SK-MEL-5 (cell line): ENCODE measurements around the gene SLIT3. TPM values are rescaled to one million over a fixed set of nuclear protein-coding genes. Genes with fewer than 3 reads are reported as not detected.

Experiments
- DNase-seq: peaks from one replicate; pipeline ENCODE4 v3.0.0-alpha.2; 2016; ENCODE audit warnings: low read depth, low spot score
- in situ Hi-C: cut with HindIII; loops from 2 replicates; pipeline ENCODE4 v1.10.0; 2016; ENCODE audit warnings: low sequenced_read_pairs, high pct_unique_total_duplicates, low pct_unique_long_range_greater_than_20kb
- total RNA-seq: library from RNA; depleted of rRNA; stranded (reverse); fragments of >200 nt; shearing (Covaris generic); gene quantifications from 2 replicates; pipeline ENCODE4 v1.2.3, GENCODE V29; 2014

Gene SLIT3
- total RNA-seq, 1 experiment from 2014 or later: 0.63 TPM

- in situ Hi-C loops: no loop called here
- no peak for DNase-seq
Measured at GRCh38 chr5:169063316-169063953, 237.5 kb downstream of the SLIT3 start.

GRCh38 chr5:169062690-169063089 lies 238.2 kb downstream of the SLIT3 start:
- in situ Hi-C loops: no loop called here
- no peak for DNase-seq

GRCh38 chr5:169054506-169054905 lies 246.4 kb downstream of the SLIT3 start:
- in situ Hi-C loops: no loop called here
- DNase-seq: no peak

- in situ Hi-C loops: no loop called here
- DNase-seq: no peak
Measured at GRCh38 chr5:169052207-169052606, 248.7 kb downstream of the SLIT3 start.

- DNase-seq: no peak
- in situ Hi-C loops: no loop called here
Measured at GRCh38 chr5:169051351-169051750, 249.6 kb downstream of the SLIT3 start.

- in situ Hi-C loops: no loop called here
- no peak for DNase-seq
Measured at GRCh38 chr5:169050636-169051035, 250.3 kb downstream of the SLIT3 start.

- peak; percentile 17 for DNase-seq
Measured at GRCh38 chr5:169050146-169050571, 250.8 kb downstream of the SLIT3 start.

GRCh38 chr5:169049712-169050111 lies 251.2 kb downstream of the SLIT3 start:
- in situ Hi-C loops: no loop called here
- no peak for DNase-seq

More at GRCh38 chr5:169050146-169050571, 250.8 kb downstream of the SLIT3 start:
- in situ Hi-C loops: no loop called here

GRCh38 chr5:169048181-169049125 lies 252.5 kb downstream of the SLIT3 start:
- in situ Hi-C loops: no loop called here
- no peak for DNase-seq

GRCh38 chr5:169044962-169045361 lies 256.0 kb downstream of the SLIT3 start:
- DNase-seq: no peak
- in situ Hi-C loops: no loop called here

- DNase-seq: no peak
- in situ Hi-C loops: no loop called here
Measured at GRCh38 chr5:169041180-169041579, 259.8 kb downstream of the SLIT3 start.

- peak; percentile 35 for DNase-seq
- in situ Hi-C loops: no loop called here
Measured at GRCh38 chr5:169039592-169039991, 261.3 kb downstream of the SLIT3 start.

- no peak for DNase-seq
- in situ Hi-C loops: no loop called here
Measured at GRCh38 chr5:169037466-169037865, 263.5 kb downstream of the SLIT3 start.

GRCh38 chr5:169036079-169036805 lies 264.7 kb downstream of the SLIT3 start:
- no peak for DNase-seq
- in situ Hi-C loops: no loop called here

- in situ Hi-C loops: no loop called here
- peak; percentile 42 for DNase-seq
Measured at GRCh38 chr5:169029661-169030274, 271.2 kb downstream of the SLIT3 start.

GRCh38 chr5:169029037-169029436 lies 271.9 kb downstream of the SLIT3 start:
- in situ Hi-C loops: no loop called here
- DNase-seq: peak; percentile 48

- no peak for DNase-seq
- in situ Hi-C loops: no loop called here
Measured at GRCh38 chr5:169027501-169028061, 273.4 kb downstream of the SLIT3 start.
